ENCODE data around the gene TSFM.

Gene TSFM

DNA sequence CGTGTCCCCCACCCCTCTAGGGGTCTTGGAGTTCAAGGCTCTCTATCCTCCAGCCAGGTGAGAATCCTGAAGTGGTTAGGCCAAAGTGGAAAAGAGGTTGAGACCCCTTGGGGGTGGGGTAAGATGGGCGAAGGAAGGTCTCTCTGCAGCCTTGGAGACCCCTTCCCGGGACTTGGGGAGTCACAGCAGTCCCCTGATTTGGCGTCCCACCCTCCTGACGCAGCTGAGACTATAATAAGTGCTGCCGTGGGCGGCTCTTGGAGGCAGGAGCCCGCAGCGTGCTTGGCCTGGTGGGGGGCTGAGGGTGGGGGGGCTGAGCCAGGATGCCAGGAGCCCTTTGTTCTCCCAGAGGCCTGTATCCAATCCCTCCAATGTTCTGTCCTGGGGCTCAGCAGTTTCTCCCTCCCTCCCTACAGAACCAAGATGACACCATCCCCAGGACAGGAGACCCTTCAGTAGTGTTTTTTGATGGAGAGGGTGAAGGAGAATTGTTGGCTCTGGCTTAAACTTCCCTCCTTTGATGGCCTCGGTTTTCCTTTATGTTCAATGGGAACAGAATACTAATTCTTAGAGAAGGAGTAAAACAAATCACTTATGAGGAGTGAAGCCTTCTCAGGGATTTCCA is 42.6 kb upstream of the TSFM start:
- Histone ChIP-seq H3K9me3 (ENCODE audit: low read length) (no peaks in the 10 kb centered on the region), H3K36me3 (ENCODE audit: insufficient read depth, low read length) (no peaks in the 10 kb centered on the region), H3K9ac (ENCODE audit: low read length) (no peak overlapping the region), H2AFZ (ENCODE audit: low read length) (no peak overlapping the region), H3K4me2 (ENCODE audit: low read length) (peak overlapping the region; percentile 82; the same call in 1 of the 2 replicates), H3K4me1 (ENCODE audit: insufficient read depth, low read length, severe bottlenecking) (peaks cover 43% of the 10 kb centered on the region), H4K20me1 (ENCODE audit: insufficient read depth, low read length) (no peaks in the 10 kb centered on the region), H3F3A (ENCODE audit: insufficient read depth, low read length) (no peaks in the 10 kb centered on the region), H3K27ac (ENCODE audit: low read depth, low read length, poor library complexity, severe bottlenecking) (no peak overlapping the region), H3K27me3 (ENCODE audit: insufficient read depth, low read length) (no peaks in the 10 kb centered on the region), H3K4me3 (ENCODE audit: low read depth, low read length, poor library complexity, severe bottlenecking) (no peak overlapping the region), H3K9me2 (ENCODE audit: low read depth, low read length) (no peaks in the 10 kb centered on the region), H3K79me2 (ENCODE audit: insufficient read depth, low read length) (no peaks in the 10 kb centered on the region)
- no peak for TF ChIP-seq EZH2 (IDR thresholded peaks at IDR 0.05; ENCODE audit: borderline replicate concordance, low read length)
- TF ChIP-seq CTCF (IDR thresholded peaks at IDR 0.05; ENCODE audit: low read length): no peak

- peak overlapping the region; percentile 82 for H3K4me2 ChIP-seq (ENCODE audit: low read length)
- H3K27ac ChIP-seq (ENCODE audit: low read depth, low read length, poor library complexity, severe bottlenecking): peak overlapping the region; percentile 56
- H4K20me1 ChIP-seq (ENCODE audit: insufficient read depth, low read length): no peaks in the 10 kb centered on the region
- peak overlapping the region; percentile 74 for H3K4me3 ChIP-seq (ENCODE audit: low read depth, low read length, poor library complexity, severe bottlenecking)
- no peaks in the 10 kb centered on the region for H3F3A ChIP-seq (ENCODE audit: insufficient read depth, low read length)
- no peaks in the 10 kb centered on the region for H3K79me2 ChIP-seq (ENCODE audit: insufficient read depth, low read length)
- TF ChIP-seq CTCF (IDR thresholded peaks at IDR 0.05; ENCODE audit: low read length) (no peak), EZH2 (IDR thresholded peaks at IDR 0.05; ENCODE audit: borderline replicate concordance, low read length) (no peak)
- H3K9ac ChIP-seq (ENCODE audit: low read length): peak overlapping the region; percentile 71; the same call in 1 of the 2 replicates
- H3K9me2 ChIP-seq (ENCODE audit: low read depth, low read length): no peaks in the 10 kb centered on the region
- no peaks in the 10 kb centered on the region for H3K9me3 ChIP-seq (ENCODE audit: low read length)
- no peaks in the 10 kb centered on the region for H3K27me3 ChIP-seq (ENCODE audit: insufficient read depth, low read length)
- H3K4me1 ChIP-seq (ENCODE audit: insufficient read depth, low read length, severe bottlenecking): peaks cover 51% of the 10 kb centered on the region
- no peaks in the 10 kb centered on the region for H3K36me3 ChIP-seq (ENCODE audit: insufficient read depth, low read length)
- no peak overlapping the region for H2AFZ ChIP-seq (ENCODE audit: low read length)
These were observed 41.8 kb upstream of the TSFM start for GRCh38 chr12:57740656-57741412.

DNA sequence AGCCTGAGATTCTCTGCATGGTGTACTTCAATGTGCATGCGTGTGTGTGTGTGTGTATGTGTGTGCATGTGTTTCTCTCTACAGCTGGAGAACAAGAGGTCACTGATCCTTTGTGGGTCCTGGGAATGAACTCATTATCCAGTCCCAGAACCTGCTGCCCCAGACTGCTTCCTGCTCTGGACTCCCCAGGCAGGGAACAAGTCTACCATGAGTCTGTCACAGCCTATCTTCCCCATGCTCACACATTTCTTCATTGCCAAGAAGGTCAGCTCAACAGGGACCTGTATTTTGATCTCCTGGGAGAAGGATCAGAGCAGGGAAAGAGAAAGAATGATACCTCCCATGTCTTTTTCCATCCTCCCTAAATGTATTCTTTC is 41.2 kb upstream of the TSFM start:
- H3K27ac ChIP-seq (ENCODE audit: low read depth, low read length, poor library complexity, severe bottlenecking): peak overlapping the region; percentile 56
- peaks cover 4% of the 10 kb centered on the region; the same call in 1 of the 2 replicates for H3K36me3 ChIP-seq (ENCODE audit: insufficient read depth, low read length)
- peak overlapping the region; percentile 74 for H3K4me3 ChIP-seq (ENCODE audit: low read depth, low read length, poor library complexity, severe bottlenecking)
- H3K4me2 ChIP-seq (ENCODE audit: low read length): peak overlapping the region; percentile 82
- no peak overlapping the region for H2AFZ ChIP-seq (ENCODE audit: low read length)
- no peaks in the 10 kb centered on the region for H3K79me2 ChIP-seq (ENCODE audit: insufficient read depth, low read length)
- H3K4me1 ChIP-seq (ENCODE audit: insufficient read depth, low read length, severe bottlenecking): peaks cover 57% of the 10 kb centered on the region
- peak overlapping the region; percentile 71 for H3K9ac ChIP-seq (ENCODE audit: low read length)
- H3F3A ChIP-seq (ENCODE audit: insufficient read depth, low read length): no peaks in the 10 kb centered on the region; the same call in 1 of the 2 replicates
- H3K9me2 ChIP-seq (ENCODE audit: low read depth, low read length): no peaks in the 10 kb centered on the region
- H4K20me1 ChIP-seq (ENCODE audit: insufficient read depth, low read length): no peaks in the 10 kb centered on the region
- no peaks in the 10 kb centered on the region for H3K27me3 ChIP-seq (ENCODE audit: insufficient read depth, low read length)
- no peaks in the 10 kb centered on the region for H3K9me3 ChIP-seq (ENCODE audit: low read length)
- TF ChIP-seq CTCF (IDR thresholded peaks at IDR 0.05; ENCODE audit: low read length): no peak
- TF ChIP-seq EZH2 (IDR thresholded peaks at IDR 0.05; ENCODE audit: borderline replicate concordance, low read length): no peak

Measured in OCI-LY1 (cell line).